ENCODE data around the gene TAF4.

GRCh38 chr20:61986762-61987321 lies 78.8 kb downstream of the TAF4 start:
- TF ChIP-seq CTCF (IDR thresholded peaks at IDR 0.05): no peak
- no peak for TF ChIP-seq POLR2A (IDR thresholded peaks at IDR 0.05)

All from testis (tissue), 2 donors.